HepG2 (cell line): ENCODE measurements around the gene ACTG2.

Experiments
- ARNTL ChIP-seq: sonication (generic); formaldehyde crosslinking; IDR thresholded peaks from 2 replicates; pipeline ENCODE4 v1.4.0; 2020; ENCODE audit warnings: mild to moderate bottlenecking, missing genetic modification reagents
- CBX2 ChIP-seq, 2 experiments: fragments of 200-600 bp in 1 of 2; sonication (generic); formaldehyde crosslinking in 1 of 2; IDR thresholded peaks; 2 replicates each; pipeline versions ENCODE4 v1.7.0 to v1.8.1; 2018 to 2022; ENCODE audit warnings: low read depth in 2 of 2, low read length in 1 of 2, mild to moderate bottlenecking in 1 of 2, missing genetic modification reagents in 1 of 2
- HNF4G ChIP-seq, 2 experiments: sonication (generic) in 1 of 2; formaldehyde crosslinking in 1 of 2; IDR thresholded peaks; 2 replicates each; pipeline versions ENCODE4 v1.4.0 to v1.6.1; 2011 to 2020; ENCODE audit warnings: borderline replicate concordance in 2 of 2, low read depth in 2 of 2, mild to moderate bottlenecking in 2 of 2, low read length in 1 of 2, missing genetic modification reagents in 1 of 2, moderate library complexity in 1 of 2
- IKZF1 ChIP-seq: fragments of 450-650 bp; IDR thresholded peaks from 2 replicates; pipeline ENCODE4 v1.7.1; 2016
- JUND ChIP-seq: sonication (generic); formaldehyde crosslinking; IDR thresholded peaks from 2 replicates; pipeline ENCODE4 v1.8.0; 2022; ENCODE audit warnings: mild to moderate bottlenecking, missing genetic modification reagents
- POLR2AphosphoS5 ChIP-seq: IDR thresholded peaks from 2 replicates; pipeline ENCODE4 v1.6.1; 2012; ENCODE audit warnings: low read depth, low read length
- RNF219 ChIP-seq: sonication (generic); formaldehyde crosslinking; IDR thresholded peaks from 2 replicates; pipeline ENCODE4 v1.5.0; 2020; ENCODE audit warnings: mild to moderate bottlenecking, missing genetic modification reagents
- ZFP36 ChIP-seq: fragments of 150-350 bp; IDR thresholded peaks from 2 replicates; pipeline ENCODE4 v1.6.1; 2018; ENCODE audit warnings: borderline replicate concordance, low read length, low read depth; ENCODE audit not compliant: partially characterized antibody
- ZNF205 ChIP-seq: IDR thresholded peaks from 2 replicates; pipeline ENCODE4 v1.6.1; 2018; ENCODE audit warnings: missing biosample characterization, missing genetic modification reagents
- ZNF367 ChIP-seq: sonication (generic); formaldehyde crosslinking; IDR thresholded peaks from 2 replicates; pipeline ENCODE4 v1.4.0; 2020; ENCODE audit warnings: missing genetic modification reagents, borderline replicate concordance
- ZNF652 ChIP-seq: IDR thresholded peaks from 2 replicates; pipeline ENCODE4 v1.6.1; 2016; ENCODE audit warnings: low read depth, borderline replicate concordance

GRCh38 chr2:73916666-73917065, 23.9 kb downstream of the ACTG2 start:
- TF ChIP-seq CBX2 (IDR thresholded peaks at IDR 0.05; ENCODE audit: low read depth, low read length) (no peak), CBX2 (CRISPR knock-in tag; IDR thresholded peaks at IDR 0.05; ENCODE audit: low read depth) (no peak), HNF4G (IDR thresholded peaks at IDR 0.05; ENCODE audit: borderline replicate concordance, low read depth, low read length) (no peak), HNF4G (CRISPR knock-in tag; IDR thresholded peaks at IDR 0.05; ENCODE audit: borderline replicate concordance, low read depth) (no peak), POLR2AphosphoS5 (no peak), ZNF652 (no peak), ARNTL (CRISPR knock-in tag) (no peak), ZFP36 (no peak), RNF219 (no peak), JUND (CRISPR knock-in tag) (no peak), IKZF1 (no peak), ZNF205 (CRISPR knock-in tag) (no peak), ZNF367 (no peak)
